Nucleus accumbens (tissue), 56 donors: ENCODE results near the gene HCLS1.
"Not testable (repeated sequence)": the region's sequence is repeated elsewhere in the genome, so short reads cannot be mapped to it uniquely, and the experiment has no call there.

ENCODE experiments used
- DNase-seq, 56 donors: peaks; one replicate each; lab custom pipeline; 2025; lab: John Stamatoyannopoulos, UW

The HCLS1 gene

DNA sequence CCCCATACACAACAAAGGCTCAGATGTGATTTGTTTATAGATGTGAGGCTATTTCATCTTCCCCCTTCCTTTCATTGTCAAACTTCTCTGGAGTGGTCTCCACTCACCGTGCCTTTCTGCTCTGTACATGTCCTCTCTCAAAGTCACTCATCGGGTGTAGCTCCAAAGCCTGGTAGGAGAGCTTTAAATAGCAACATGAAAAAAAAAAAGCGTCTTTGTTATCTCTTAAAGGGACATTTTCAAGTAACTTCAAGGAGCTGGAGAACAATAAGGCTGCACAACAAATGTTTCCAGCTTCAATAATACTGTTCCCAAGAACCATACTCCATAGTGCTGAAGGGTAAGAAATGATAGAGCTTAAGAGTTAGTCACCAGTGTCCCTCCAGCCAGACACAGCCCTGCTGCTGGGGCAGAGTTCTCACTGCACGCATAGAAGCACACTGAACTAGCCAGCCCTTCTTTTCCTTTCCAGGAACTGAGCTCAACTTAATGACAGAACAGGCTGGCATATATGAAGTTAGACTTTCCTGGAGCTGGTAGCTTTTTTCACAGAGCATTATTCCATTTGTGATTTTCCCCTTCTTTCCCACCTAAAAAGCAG, 59.4 kb downstream of the HCLS1 start:
- DNase-seq, result no peak

- not testable (repeated sequence) for DNase-seq
Observed at GRCh38 chr3:121599900-121600299, 60.8 kb downstream of the HCLS1 start.

DNA sequence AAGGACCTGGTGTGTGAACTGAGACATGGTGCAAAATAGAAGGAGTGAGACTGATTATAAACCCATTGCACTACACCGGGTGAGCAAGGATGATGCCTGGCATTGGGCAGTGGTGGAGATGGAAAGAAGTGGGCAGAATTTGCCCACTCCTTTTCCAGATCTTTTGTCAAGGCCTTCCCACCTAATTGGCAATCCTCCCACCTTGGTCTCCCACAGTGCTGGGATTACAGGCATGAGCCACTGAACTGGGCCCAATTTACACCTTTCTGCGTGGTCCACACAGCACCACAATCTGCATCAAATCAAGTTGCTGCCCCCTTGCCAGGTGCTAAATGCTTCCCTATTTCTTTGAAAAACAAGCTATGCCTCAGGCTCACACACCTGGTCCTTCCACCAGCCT, 62.1 kb downstream of the HCLS1 start:
- DNase-seq, result no peak

- DNase-seq, result no peak
Observed at GRCh38 chr3:121595765-121596406, 64.8 kb downstream of the HCLS1 start.

DNA sequence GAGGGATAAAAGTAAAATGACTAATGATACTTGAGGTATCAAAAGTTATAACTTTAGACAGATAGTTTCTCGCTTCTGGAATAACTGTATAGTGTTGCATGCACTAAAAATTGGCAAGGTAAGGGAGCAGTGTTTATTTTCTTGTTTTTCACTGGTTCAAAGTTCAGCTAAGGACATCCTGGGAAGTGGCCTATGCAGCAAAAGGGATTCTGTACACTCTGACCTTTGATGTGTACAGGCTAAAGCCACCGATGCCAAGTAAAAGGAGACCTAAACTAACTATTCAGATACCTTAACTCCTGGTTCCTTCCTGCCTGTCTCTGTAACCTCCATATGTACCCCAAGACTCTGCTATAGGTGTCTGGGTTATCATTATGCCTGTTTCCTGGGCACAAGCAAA, 65.9 kb downstream of the HCLS1 start:
- DNase-seq, result no peak

- DNase-seq, result not testable (repeated sequence)
Observed at GRCh38 chr3:121593806-121594205, 66.9 kb downstream of the HCLS1 start.

- peak in 1 of 56 donors; percentile 4 for DNase-seq
Observed at GRCh38 chr3:121592856-121593702, 67.6 kb downstream of the HCLS1 start, which contains the start of gene FBXO40. Gene FBXO40, plus strand, starts transcription at chr3:121593379. Its CDS starts 27,197 bp downstream, at chr3:121620576.

GRCh38 chr3:121584418-121584817, 76.3 kb downstream of the HCLS1 start:
- DNase-seq, result no peak

GRCh38 chr3:121581691-121582090, 79.0 kb downstream of the HCLS1 start:
- no peak for DNase-seq
